ENCODE results near the gene NT5C3A. TPM values are rescaled to one million over a fixed set of nuclear protein-coding genes. Genes with fewer than 3 reads are reported as not detected.
A peak's percentile ranks its signal among the peaks of the same experiment; 100 is the strongest.

NT5C3A gene
- polyA plus RNA-seq, 3 donors from 2014 or later: 46.1 to 92.9 (median 47.8) TPM

DNA sequence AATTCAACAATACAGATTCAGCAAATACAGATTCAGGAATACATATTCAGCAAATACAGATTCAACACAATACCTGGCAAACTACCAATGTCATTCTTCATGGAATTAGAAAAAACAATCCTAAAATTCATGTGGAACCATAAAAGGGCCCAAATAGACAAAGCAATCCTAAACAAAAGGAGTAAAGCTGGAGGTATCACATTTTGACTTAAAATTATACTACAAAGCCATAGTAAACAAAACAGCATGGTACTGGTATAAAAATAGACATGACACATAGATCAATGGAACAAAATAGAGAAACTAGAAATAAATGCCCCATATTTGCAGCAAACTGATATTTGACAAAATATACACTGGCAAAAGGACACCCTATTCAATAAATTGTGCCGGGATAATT is 3.4 kb upstream of the NT5C3A start:
- H3K4me3 Mint-ChIP-seq: no peak overlapping the region
- no peak overlapping the region for H3K27ac Mint-ChIP-seq
- peaks cover 18 to 24% of the 10 kb centered on the region in 2 donors for H3K4me1 Mint-ChIP-seq
- DNase-seq: no peak
- H3K36me3 Mint-ChIP-seq: peaks cover 0 to 14% (median 3%) of the 10 kb centered on the region in 3 donors
- H3K27me3 Mint-ChIP-seq (ENCODE audit: low read depth in 3 of 3): peaks cover 7 to 15% (median 14%) of the 10 kb centered on the region in 3 donors
- H3K9me3 Mint-ChIP-seq: peaks cover 0 to 9% (median 2%) of the 10 kb centered on the region in 6 donors

DNA sequence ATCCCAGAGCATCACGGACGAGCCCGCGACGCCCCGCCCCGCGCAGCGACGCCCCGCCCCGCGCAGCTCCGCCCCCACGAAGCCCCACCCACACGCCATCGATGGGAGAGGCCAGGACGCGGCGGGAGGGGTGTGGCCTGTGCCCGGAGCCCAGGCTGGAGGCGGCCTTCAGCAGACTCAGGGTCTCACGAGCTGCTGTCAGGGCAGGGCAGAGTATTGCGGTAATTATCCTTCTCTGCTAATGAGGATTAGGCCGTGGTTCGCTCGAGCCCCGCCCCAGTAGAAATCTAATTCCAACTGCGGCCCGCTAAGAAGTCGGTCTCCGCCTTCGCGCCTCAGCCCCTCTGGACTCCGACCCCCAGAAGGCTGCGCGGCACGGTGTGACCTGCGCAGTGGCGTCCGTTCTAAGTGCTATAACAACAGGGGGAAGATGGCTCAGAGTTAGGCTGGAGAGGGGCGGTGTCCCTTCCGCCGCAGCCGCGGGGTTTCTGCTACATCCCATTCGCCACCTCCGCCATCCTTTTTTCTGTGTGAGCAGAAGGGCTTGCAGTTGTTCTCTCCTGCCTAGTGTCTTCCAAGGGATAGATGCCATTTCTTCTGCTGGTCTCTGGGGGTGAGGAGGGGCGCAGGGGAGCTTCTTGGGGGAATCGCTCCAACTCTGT is 337 bp upstream of the NT5C3A start:
- Mint-ChIP-seq H3K4me1 (peaks cover 41 to 55% of the 10 kb centered on the region in 2 donors), H3K36me3 (peaks cover 0 to 14% (median 3%) of the 10 kb centered on the region in 3 donors), H3K4me3 (peak overlapping the region; percentile 90 to 98 (median 95)), H3K27ac (peak overlapping the region; percentile 91 to 98 (median 97)), H3K9me3 (peaks cover 0 to 6% (median 2%) of the 10 kb centered on the region in 6 donors), H3K27me3 (ENCODE audit: low read depth in 3 of 3) (peaks cover 7 to 12% (median 7%) of the 10 kb centered on the region in 3 donors)
- DNase-seq: peak; percentile 92 to 94 (median 93)

DNA sequence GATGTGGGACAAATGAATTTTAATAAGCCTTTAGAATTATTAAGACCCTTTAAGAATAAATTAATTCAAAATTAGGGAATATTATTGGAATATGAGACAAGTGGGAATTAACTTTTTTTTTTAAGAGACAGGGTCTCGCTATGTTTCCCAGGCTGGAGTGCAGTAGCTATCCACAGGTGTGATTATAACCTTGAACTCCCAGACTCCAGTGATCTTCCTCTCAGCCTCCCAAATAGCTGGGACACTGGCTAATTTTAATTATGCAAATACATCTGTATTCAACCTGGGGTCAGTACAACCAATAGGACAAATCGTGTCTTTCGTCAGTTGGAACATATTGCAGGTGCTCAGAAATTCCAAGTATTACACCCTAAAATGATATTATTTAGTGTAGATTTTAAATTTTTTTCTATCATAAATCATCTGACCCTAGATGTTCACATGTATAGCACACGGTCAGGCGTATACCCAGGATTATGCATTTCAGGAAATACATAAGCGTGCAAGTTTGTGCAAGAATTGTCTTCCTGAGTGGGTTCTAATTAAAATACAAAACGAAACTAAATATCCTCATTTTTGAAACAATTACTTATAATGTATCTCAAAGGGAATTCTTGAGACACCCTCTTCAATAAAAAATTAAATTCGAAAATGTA is 1.2 kb downstream of the NT5C3A start:
- H3K9me3 Mint-ChIP-seq: peaks cover 0 to 6% (median 2%) of the 10 kb centered on the region in 6 donors
- H3K4me1 Mint-ChIP-seq: peaks cover 46 to 60% of the 10 kb centered on the region in 2 donors
- no peak for DNase-seq
- H3K4me3 Mint-ChIP-seq: peak overlapping the region; percentile 90 to 96 (median 95)
- H3K27me3 Mint-ChIP-seq (ENCODE audit: low read depth in 3 of 3): peaks cover 6 to 8% (median 7%) of the 10 kb centered on the region in 3 donors
- peak overlapping the region; percentile 87 to 92 (median 90) for H3K27ac Mint-ChIP-seq
- peaks cover 0 to 14% (median 2%) of the 10 kb centered on the region in 3 donors for H3K36me3 Mint-ChIP-seq

DNA sequence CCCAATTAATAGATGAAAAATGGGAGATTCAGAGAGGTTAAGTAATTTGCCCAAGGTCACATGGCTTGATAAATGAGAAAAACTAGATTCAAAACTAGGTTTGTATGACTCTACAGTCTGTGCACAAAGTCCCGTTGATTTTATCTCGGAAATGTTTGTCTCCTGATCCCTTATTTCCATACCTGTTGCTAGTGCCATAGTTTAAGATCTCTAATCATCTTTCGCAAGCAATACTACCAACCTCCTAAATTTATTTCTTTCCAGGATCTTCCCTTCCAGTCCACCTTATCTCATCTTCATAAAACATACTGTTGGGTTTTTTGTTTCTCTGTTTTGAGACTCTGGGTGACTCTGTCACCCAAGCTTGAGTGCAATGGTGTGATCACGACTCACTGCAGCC is 2.9 kb downstream of the NT5C3A start:
- no peak for DNase-seq
- H3K27ac Mint-ChIP-seq: no peak overlapping the region
- H3K27me3 Mint-ChIP-seq (ENCODE audit: low read depth in 3 of 3): peaks cover 2 to 8% (median 3%) of the 10 kb centered on the region in 3 donors
- H3K36me3 Mint-ChIP-seq: peaks cover 0 to 3% (median 0%) of the 10 kb centered on the region in 3 donors
- no peak overlapping the region for H3K4me3 Mint-ChIP-seq
- peaks cover 58 to 75% of the 10 kb centered on the region in 2 donors for H3K4me1 Mint-ChIP-seq
- H3K9me3 Mint-ChIP-seq: no peaks in the 10 kb centered on the region

DNA sequence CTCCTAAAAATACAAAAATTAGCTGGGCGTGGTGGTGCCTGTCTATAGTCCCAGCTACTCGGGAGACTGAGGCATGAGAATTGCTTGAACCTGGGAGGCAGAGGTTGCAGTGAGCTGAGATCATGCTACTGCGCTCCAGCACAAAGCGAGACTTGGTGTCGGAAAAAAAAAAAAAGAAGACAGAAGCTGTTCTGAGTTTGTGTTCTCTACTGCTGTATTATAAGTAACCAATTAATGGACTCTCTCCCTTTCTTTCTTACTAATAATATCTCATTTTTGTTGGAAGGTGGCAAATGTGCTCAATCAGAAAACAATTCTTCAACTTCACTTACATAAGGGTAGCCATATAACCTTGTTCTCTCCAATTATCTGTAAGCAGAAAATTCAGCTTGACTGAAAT is 7.4 kb downstream of the NT5C3A start:
- Mint-ChIP-seq H3K36me3 (no peaks in the 10 kb centered on the region), H3K4me1 (peaks cover 57 to 86% of the 10 kb centered on the region in 2 donors), H3K27ac (peak overlapping the region; percentile 3 to 86 (median 82)), H3K27me3 (ENCODE audit: low read depth in 3 of 3) (peaks cover 0 to 2% (median 2%) of the 10 kb centered on the region in 3 donors), H3K4me3 (peak overlapping the region in 1 of 5 donors; percentile 23), H3K9me3 (no peaks in the 10 kb centered on the region)
- no peak for DNase-seq

DNA sequence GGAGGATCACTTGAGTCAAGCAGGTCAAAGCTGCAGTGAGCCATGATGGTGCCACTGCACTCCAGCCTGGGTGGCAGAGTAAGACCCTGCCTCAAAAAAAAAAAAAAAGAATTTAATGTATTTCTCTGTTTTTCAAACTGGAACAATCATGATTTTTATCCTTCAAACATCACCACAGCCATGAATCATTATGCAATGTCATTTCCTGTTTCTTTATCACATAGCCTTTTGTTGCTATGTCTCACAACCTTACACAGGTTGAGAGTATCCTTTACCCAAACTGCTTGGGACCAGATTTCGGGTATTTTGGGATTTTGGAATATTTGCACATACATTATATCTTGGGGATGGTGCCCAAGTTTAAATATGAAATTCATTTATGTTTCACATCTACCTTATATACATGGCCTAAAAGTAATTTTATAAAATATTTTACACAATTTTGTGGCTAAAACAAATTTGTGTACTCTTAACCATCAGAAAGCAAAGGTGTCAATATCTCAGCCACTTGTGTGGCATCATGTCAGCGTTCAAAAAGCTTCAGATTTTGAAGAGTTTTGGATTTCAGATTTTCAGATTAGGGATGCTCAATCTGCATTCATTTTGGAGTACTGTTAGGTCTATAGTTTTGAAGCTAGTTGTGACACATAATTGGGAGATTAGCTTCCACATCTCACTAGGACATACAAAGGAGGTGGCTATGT is 8.2 kb downstream of the NT5C3A start:
- Mint-ChIP-seq H3K27ac (peak overlapping the region; percentile 78 to 86 (median 82)), H3K36me3 (no peaks in the 10 kb centered on the region), H3K9me3 (no peaks in the 10 kb centered on the region), H3K4me1 (peaks cover 52 to 82% of the 10 kb centered on the region in 2 donors), H3K4me3 (peak overlapping the region in 1 of 5 donors; percentile 31), H3K27me3 (ENCODE audit: low read depth in 3 of 3) (peaks cover 0 to 2% (median 2%) of the 10 kb centered on the region in 3 donors)
- DNase-seq: peak in 2 of 3 donors; percentile 21 to 23

DNA sequence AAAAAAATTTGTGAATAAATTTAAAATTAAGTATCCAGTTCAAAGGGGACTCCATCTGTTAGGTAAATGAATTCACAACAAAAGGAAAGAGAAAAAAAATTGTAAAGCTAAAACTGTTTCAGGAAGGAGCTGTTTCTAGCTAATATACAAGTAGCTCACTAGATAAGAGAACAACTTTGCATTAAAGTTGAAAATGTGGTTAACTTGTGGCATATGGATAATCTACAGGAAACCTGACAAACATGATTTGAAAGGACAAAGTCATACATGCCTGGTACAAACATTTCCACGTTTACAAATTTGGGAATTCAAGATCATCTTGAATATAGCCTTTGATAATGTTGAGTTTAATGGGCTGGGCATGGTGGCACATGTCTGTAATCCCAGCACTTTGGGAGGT is 8.9 kb downstream of the NT5C3A start:
- no peak for DNase-seq
- H3K36me3 Mint-ChIP-seq: no peaks in the 10 kb centered on the region
- H3K27me3 Mint-ChIP-seq (ENCODE audit: low read depth in 3 of 3): peaks cover 0 to 2% (median 2%) of the 10 kb centered on the region in 3 donors
- H3K27ac Mint-ChIP-seq: peak overlapping the region; percentile 66 to 84 (median 80)
- peak overlapping the region in 2 of 5 donors; percentile 5 to 21 for H3K4me3 Mint-ChIP-seq
- H3K9me3 Mint-ChIP-seq: no peaks in the 10 kb centered on the region
- peaks cover 48 to 82% of the 10 kb centered on the region in 2 donors for H3K4me1 Mint-ChIP-seq

DNA sequence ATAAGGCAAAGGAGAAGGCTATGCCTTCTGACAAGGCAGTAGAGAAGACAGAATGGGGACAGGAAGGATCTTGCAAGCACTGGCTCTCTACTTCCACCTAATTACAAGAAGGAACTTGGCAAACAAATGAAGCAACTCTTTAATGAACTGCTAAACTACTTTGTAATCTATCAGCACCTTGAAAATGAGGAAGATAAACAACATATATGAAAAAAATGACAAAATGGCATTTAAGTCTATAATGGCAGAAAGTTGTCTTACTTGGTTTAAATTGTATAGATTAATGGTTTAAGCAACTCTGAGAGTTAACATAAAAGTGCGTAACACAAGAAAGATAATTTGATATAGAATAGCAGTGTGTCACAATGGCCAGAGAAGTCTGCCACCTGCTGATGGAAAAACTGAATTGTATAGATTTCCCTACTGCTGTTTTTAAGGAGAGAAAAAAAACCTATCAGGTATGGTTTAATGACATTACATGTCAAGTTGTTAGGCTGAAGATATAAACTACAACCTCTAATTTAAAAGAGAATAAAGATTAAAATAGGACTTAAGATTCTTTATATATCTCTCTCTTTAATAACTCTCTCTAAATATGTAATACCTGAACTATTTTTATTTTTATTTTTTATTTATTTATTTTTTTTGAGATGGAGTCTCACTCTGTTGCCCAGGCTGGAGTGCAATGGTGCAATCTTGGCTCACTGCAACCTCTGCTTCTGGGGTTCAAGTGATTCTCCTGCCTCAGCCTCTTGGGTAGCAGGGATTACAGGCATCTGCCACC is 11.8 kb downstream of the NT5C3A start:
- peak; percentile 36 to 46 (median 45) for DNase-seq
- no peaks in the 10 kb centered on the region for H3K36me3 Mint-ChIP-seq
- H3K9me3 Mint-ChIP-seq: no peaks in the 10 kb centered on the region
- peaks cover 40 to 80% of the 10 kb centered on the region in 2 donors for H3K4me1 Mint-ChIP-seq
- no peaks in the 10 kb centered on the region for H3K27me3 Mint-ChIP-seq (ENCODE audit: low read depth in 3 of 3)
- no peak overlapping the region for H3K4me3 Mint-ChIP-seq
- peak overlapping the region in 4 of 6 donors; percentile 3 to 35 (median 14) for H3K27ac Mint-ChIP-seq

DNA sequence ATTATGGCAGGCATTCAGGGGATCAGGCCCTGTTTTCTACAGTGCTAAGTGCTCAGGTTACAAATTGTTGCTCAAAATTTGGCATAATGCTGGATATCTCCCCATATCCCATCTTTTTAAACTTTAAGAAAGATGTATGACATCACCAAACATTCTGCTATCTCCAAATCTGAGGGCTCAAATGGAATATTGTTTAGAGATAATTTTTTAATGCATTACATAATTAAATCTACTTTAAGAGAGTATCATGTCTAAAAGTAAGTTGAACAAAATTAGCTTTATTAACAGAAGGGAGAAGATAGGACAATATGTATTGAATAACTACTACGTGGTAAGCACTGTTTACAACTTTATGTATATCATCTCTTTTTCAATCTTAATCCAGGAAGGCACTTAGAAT is 13.9 kb downstream of the NT5C3A start:
- no peak for DNase-seq

DNA sequence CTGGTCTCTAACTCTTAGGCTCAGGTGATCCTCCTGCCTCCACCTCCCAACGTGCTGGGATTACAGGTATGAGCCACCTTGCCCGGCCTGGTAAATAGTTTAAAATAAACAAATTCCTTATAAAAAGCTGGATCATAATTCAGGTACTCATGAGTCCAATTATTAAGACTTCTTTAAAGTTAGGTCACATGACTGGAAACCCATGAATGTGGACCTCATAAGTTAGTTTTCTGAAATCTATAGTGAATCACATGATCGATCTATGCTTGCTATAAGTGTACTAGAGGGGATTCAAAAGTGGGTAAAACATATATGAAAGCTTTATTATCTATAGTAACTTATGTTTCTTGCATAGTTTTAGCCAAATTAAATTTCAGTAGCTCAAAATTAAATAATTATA is 14.3 kb downstream of the NT5C3A start:
- DNase-seq: no peak
- H3K27me3 Mint-ChIP-seq (ENCODE audit: low read depth in 3 of 3): no peaks in the 10 kb centered on the region
- peaks cover 20 to 77% of the 10 kb centered on the region in 2 donors for H3K4me1 Mint-ChIP-seq
- H3K27ac Mint-ChIP-seq: no peak overlapping the region
- no peaks in the 10 kb centered on the region for H3K36me3 Mint-ChIP-seq
- H3K4me3 Mint-ChIP-seq: no peak overlapping the region
- no peaks in the 10 kb centered on the region for H3K9me3 Mint-ChIP-seq

More for the DNA sequence above, 13.9 kb downstream of the NT5C3A start:
- no peaks in the 10 kb centered on the region for H3K9me3 Mint-ChIP-seq
- no peaks in the 10 kb centered on the region for H3K36me3 Mint-ChIP-seq
- no peak overlapping the region for H3K4me3 Mint-ChIP-seq
- no peaks in the 10 kb centered on the region for H3K27me3 Mint-ChIP-seq (ENCODE audit: low read depth in 3 of 3)
- peaks cover 22 to 77% of the 10 kb centered on the region in 2 donors for H3K4me1 Mint-ChIP-seq
- H3K27ac Mint-ChIP-seq: no peak overlapping the region

DNA sequence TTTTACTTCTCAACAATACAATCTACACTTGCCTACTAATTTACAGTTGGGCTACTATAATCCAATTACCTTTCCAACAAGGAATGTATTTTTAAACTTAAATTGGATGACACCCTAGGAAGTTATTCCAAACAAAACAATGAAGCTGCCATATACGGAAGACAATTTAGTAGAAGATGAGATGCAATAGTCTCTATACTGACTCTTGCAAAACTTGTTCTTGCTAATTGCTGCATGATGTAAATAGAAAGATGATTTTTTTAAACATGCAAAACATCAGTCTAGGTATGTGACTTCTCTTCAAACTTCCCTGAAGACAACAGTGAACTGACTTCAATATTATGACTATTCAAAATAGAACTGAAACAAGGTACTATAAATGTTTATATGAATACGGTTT is 17.6 kb downstream of the NT5C3A start:
- Mint-ChIP-seq H3K27ac (no peak overlapping the region), H3K36me3 (no peaks in the 10 kb centered on the region), H3K9me3 (no peaks in the 10 kb centered on the region), H3K27me3 (ENCODE audit: low read depth in 3 of 3) (no peaks in the 10 kb centered on the region), H3K4me3 (no peak overlapping the region), H3K4me1 (peaks cover 17 to 67% of the 10 kb centered on the region in 2 donors)
- no peak for DNase-seq

DNA sequence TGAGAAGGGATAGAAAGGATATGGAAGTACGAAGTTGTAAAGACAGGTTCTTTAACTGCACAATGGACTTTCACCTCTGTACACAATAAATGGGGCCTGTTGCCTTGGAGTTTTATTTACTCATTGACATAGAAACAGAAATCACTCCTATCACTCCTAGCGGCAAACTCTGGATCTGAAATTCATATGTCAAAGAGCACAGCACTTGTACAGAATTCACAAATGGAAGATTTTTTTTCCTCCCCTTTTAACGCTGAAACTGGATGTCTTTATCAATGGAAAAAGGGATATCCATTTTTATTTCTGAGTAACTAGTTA is 18.2 kb downstream of the NT5C3A start:
- no peaks in the 10 kb centered on the region for H3K9me3 Mint-ChIP-seq
- peaks cover 23 to 71% of the 10 kb centered on the region in 2 donors for H3K4me1 Mint-ChIP-seq
- DNase-seq: no peak
- H3K27me3 Mint-ChIP-seq (ENCODE audit: low read depth in 3 of 3): peaks cover 0 to 3% (median 0%) of the 10 kb centered on the region in 3 donors
- H3K27ac Mint-ChIP-seq: peak overlapping the region in 1 of 6 donors; percentile 18
- no peaks in the 10 kb centered on the region for H3K36me3 Mint-ChIP-seq
- no peak overlapping the region for H3K4me3 Mint-ChIP-seq
